Fibroblast of lung (primary cell): ENCODE measurements around the gene GSK3A.

Source experiments
- EZH2 ChIP-seq: IDR thresholded peaks from 2 replicates; pipeline ENCODE4 v1.5.1; 2012; ENCODE audit warnings: low read length, control low read depth, mild to moderate bottlenecking; ENCODE audit errors: missing control alignments
- TF ChIP-seq, protein P1 (sequence below), 2 donors: IDR thresholded peaks in 1 of 2; conservative IDR thresholded peaks in 1 of 2; 1 replicate in 1 of 2; 2 replicates in 1 of 2; pipeline ENCODE4 v1.5.1; 2011 to 2012; ENCODE audit warnings: low read length in 2 of 2, control low read depth in 1 of 2, inconsistent platforms in 1 of 2, low read depth in 1 of 2, mild to moderate bottlenecking in 1 of 2

- TF ChIP-seq, protein P1, sequence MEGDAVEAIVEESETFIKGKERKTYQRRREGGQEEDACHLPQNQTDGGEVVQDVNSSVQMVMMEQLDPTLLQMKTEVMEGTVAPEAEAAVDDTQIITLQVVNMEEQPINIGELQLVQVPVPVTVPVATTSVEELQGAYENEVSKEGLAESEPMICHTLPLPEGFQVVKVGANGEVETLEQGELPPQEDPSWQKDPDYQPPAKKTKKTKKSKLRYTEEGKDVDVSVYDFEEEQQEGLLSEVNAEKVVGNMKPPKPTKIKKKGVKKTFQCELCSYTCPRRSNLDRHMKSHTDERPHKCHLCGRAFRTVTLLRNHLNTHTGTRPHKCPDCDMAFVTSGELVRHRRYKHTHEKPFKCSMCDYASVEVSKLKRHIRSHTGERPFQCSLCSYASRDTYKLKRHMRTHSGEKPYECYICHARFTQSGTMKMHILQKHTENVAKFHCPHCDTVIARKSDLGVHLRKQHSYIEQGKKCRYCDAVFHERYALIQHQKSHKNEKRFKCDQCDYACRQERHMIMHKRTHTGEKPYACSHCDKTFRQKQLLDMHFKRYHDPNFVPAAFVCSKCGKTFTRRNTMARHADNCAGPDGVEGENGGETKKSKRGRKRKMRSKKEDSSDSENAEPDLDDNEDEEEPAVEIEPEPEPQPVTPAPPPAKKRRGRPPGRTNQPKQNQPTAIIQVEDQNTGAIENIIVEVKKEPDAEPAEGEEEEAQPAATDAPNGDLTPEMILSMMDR (conservative IDR thresholded peaks at IDR 0.05 in 1 of 2, IDR thresholded peaks at IDR 0.05 in 1 of 2; ENCODE audit: low read depth in 1 of 2, low read length in 2 of 2) = no peak
- no peak for TF ChIP-seq EZH2
These were observed 13.7 kb upstream of the GSK3A start for GRCh38 chr19:42255766-42256745.
